ENCODE data around the gene ERC2. TPM values are rescaled to one million over a fixed set of nuclear protein-coding genes. Genes with fewer than 3 reads are reported as not detected.

Gene ERC2
- total and polyA plus RNA-seq, 2 donors (not counting 3 experiments of a cell fraction or from before 2014, with no cell fraction given), result 5.6 to 15.5 TPM

DNA sequence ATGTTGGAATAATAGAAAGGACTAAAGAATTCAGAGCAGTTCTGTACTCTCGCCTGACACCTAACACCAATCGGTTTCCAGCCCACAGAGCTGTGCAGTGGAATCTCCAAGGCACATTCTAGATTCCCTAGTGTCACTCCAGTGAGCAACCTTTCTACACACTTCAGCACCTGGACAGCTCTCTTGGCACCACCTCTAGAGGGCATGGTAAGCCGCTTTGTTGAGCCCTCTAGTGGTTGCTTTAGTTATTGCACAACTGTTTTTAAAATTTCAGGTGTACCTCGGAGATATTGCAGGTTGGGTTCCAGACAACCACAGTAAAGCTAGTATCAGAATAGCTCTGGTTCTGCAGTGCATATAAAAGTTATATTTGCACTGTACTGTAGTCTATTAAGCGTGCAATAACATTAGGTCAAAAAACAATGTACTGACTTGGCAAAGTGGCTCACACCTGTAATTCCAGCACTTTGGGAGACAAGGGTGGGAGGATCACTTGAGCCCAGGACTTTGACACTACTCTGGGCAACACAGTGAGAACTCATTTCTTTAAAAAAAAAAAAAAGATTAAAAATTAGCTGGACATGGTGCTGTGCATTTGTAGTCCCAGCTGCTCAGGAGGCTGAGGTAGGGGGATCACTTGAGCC, 26.5 kb upstream of the ERC2 start:
- dilution Hi-C loops (cut with MboI; ENCODE audit: extremely low pct_ligation_motif_present, low sequenced_read_pairs), result no loop called here

DNA sequence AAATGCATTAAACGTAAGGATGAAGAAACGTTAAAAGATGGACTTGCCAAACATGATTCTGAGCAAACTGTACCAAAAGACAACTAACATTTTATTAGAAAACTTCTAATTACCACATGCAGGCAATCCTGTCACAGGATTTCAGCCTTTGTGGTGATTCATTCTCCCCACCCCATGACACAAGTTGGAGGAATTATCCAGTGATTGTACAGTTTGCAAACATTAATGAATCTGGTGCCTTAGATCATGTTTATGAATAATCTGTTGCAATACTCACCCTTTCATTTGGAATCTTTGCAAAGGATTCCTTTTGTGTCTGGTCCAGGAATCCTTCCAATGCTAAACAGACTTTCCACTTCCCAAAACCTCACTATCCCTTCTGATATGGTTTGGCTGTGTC, 23.3 kb upstream of the ERC2 start:
- ChIA-PET CTCF (no interaction called here), POLR2A (no interaction called here)
- H3K27ac ChIP-seq (ENCODE audit: insufficient read depth, low read depth, low read length), result no peak overlapping the region
- BruUV-seq (replicated peaks), result no TSS peak
- H3K4me2 ChIP-seq (ENCODE audit: insufficient read depth, low read length), result no peak overlapping the region
- no peak overlapping the region for H3K9ac ChIP-seq (replicated peaks; ENCODE audit: extremely low read depth, insufficient read depth, low read length)
- H2AFZ ChIP-seq (ENCODE audit: low read depth, low read length), result no peak overlapping the region
- no peaks in the 10 kb centered on the region for H3K9me3 ChIP-seq (replicated peaks; ENCODE audit: control insufficient read depth, insufficient read depth, low read length)
- intact Hi-C loops (cut with micrococcal nuclease) (no loop called here), dilution Hi-C loops (cut with MboI; ENCODE audit: extremely low pct_ligation_motif_present, low sequenced_read_pairs) (no loop called here)
- no peak for TF ChIP-seq FOS (IDR thresholded peaks at IDR 0.05; ENCODE audit: borderline replicate concordance, insufficient read depth, low read length)
- TF ChIP-seq GATA2 (IDR thresholded peaks at IDR 0.05; ENCODE audit: insufficient read depth, insufficient read length, low read depth, low read length), result no peak
- TF ChIP-seq, protein P1, sequence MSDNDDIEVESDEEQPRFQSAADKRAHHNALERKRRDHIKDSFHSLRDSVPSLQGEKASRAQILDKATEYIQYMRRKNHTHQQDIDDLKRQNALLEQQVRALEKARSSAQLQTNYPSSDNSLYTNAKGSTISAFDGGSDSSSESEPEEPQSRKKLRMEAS (IDR thresholded peaks at IDR 0.05; ENCODE audit: insufficient read depth, insufficient read length), result no peak
- no peak for TF ChIP-seq MYC (IDR thresholded peaks at IDR 0.05; ENCODE audit: low read depth, low read length)
- TF ChIP-seq JUN (IDR thresholded peaks at IDR 0.05; ENCODE audit: borderline replicate concordance, insufficient read depth, insufficient read length, low read depth), result no peak
- TF ChIP-seq, protein P2, sequence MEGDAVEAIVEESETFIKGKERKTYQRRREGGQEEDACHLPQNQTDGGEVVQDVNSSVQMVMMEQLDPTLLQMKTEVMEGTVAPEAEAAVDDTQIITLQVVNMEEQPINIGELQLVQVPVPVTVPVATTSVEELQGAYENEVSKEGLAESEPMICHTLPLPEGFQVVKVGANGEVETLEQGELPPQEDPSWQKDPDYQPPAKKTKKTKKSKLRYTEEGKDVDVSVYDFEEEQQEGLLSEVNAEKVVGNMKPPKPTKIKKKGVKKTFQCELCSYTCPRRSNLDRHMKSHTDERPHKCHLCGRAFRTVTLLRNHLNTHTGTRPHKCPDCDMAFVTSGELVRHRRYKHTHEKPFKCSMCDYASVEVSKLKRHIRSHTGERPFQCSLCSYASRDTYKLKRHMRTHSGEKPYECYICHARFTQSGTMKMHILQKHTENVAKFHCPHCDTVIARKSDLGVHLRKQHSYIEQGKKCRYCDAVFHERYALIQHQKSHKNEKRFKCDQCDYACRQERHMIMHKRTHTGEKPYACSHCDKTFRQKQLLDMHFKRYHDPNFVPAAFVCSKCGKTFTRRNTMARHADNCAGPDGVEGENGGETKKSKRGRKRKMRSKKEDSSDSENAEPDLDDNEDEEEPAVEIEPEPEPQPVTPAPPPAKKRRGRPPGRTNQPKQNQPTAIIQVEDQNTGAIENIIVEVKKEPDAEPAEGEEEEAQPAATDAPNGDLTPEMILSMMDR (IDR thresholded peaks at IDR 0.05; ENCODE audit: extremely low read depth in 1 of 2, insufficient read depth in 1 of 2, low read depth in 1 of 2, low read length in 2 of 2), result no peak
- no peak for TF ChIP-seq POLR2AphosphoS5 (IDR thresholded peaks at IDR 0.05; ENCODE audit: insufficient read depth, low read depth, low read length)
- no peak for TF ChIP-seq EZH2 (IDR thresholded peaks at IDR 0.05; ENCODE audit: borderline replicate concordance, low read depth, low read length, severe bottlenecking)
- H3K4me1 ChIP-seq (ENCODE audit: control insufficient read depth, extremely low read depth, insufficient read depth, low read length), result no peaks in the 10 kb centered on the region
- no peak for FAIRE-seq
- peaks cover 2 to 4% of the 10 kb centered on the region in 2 experiments for H3K27me3 ChIP-seq (ENCODE audit: control insufficient read depth in 2 of 2, insufficient read depth in 2 of 2, low read length in 2 of 2)
- no peaks in the 10 kb centered on the region for H3K79me2 ChIP-seq (ENCODE audit: control insufficient read depth, insufficient read depth, low read length)
- H3K4me3 ChIP-seq (replicated peaks in 1 of 3; ENCODE audit: insufficient read depth in 1 of 3, low read depth in 1 of 3, low read length in 3 of 3), result no peak overlapping the region
- no peaks in the 10 kb centered on the region for H3K9me1 ChIP-seq (replicated peaks; ENCODE audit: control insufficient read depth, extremely low read depth, insufficient read depth, low read length)
- no peaks in the 10 kb centered on the region for H3K36me3 ChIP-seq (ENCODE audit: control insufficient read depth in 2 of 2, extremely low read depth in 1 of 2, insufficient read depth in 2 of 2, low read length in 2 of 2)
- H4K20me1 ChIP-seq (replicated peaks; ENCODE audit: control insufficient read depth, extremely low read depth, insufficient read depth, low read length), result no peaks in the 10 kb centered on the region
- no peak for DNase-seq (ENCODE audit: low read depth, low spot score)

More for the DNA sequence above, 26.5 kb upstream of the ERC2 start:
- Histone ChIP-seq H4K20me1 (replicated peaks; ENCODE audit: control insufficient read depth, extremely low read depth, insufficient read depth, low read length) (no peaks in the 10 kb centered on the region), H3K9me1 (replicated peaks; ENCODE audit: control insufficient read depth, extremely low read depth, insufficient read depth, low read length) (no peaks in the 10 kb centered on the region), H3K4me1 (ENCODE audit: control insufficient read depth, extremely low read depth, insufficient read depth, low read length) (no peaks in the 10 kb centered on the region), H3K79me2 (ENCODE audit: control insufficient read depth, insufficient read depth, low read length) (no peaks in the 10 kb centered on the region), H3K9ac (replicated peaks; ENCODE audit: extremely low read depth, insufficient read depth, low read length) (no peak overlapping the region), H3K27ac (ENCODE audit: insufficient read depth, low read depth, low read length) (no peak overlapping the region), H3K4me2 (ENCODE audit: insufficient read depth, low read length) (no peak overlapping the region), H3K27me3 (ENCODE audit: control insufficient read depth in 2 of 2, insufficient read depth in 2 of 2, low read length in 2 of 2) (peaks cover 2% of the 10 kb centered on the region in 2 experiments), H3K4me3 (replicated peaks in 1 of 3; ENCODE audit: insufficient read depth in 1 of 3, low read depth in 1 of 3, low read length in 3 of 3) (no peak overlapping the region), H3K9me3 (replicated peaks; ENCODE audit: control insufficient read depth, insufficient read depth, low read length) (no peaks in the 10 kb centered on the region), H3K36me3 (ENCODE audit: control insufficient read depth in 2 of 2, extremely low read depth in 1 of 2, insufficient read depth in 2 of 2, low read length in 2 of 2) (no peaks in the 10 kb centered on the region), H2AFZ (ENCODE audit: low read depth, low read length) (no peak overlapping the region)
- peak; percentile 71 for DNase-seq (ENCODE audit: low read depth, low spot score)
- FAIRE-seq, result peak; percentile 86
- intact Hi-C loops (cut with micrococcal nuclease), result loop anchor here (1.0 kb wide), 3 partner anchors 26 to 154 kb away; partner anchors contain the start of gene ERC2
- TF ChIP-seq POLR2AphosphoS5 (IDR thresholded peaks at IDR 0.05; ENCODE audit: insufficient read depth, low read depth, low read length), result no peak
- TF ChIP-seq, protein P2 (IDR thresholded peaks at IDR 0.05; ENCODE audit: extremely low read depth in 1 of 2, insufficient read depth in 1 of 2, low read depth in 1 of 2, low read length in 2 of 2), result peak; percentile 90
- POLR2A ChIA-PET, result no interaction called here
- CTCF ChIA-PET, result interaction anchor here (0.5 to 2.5 kb wide), 31 partner anchors 10 to 1664 kb away, joined by 3 to 62 read pairs (median 4); no protein-coding TSS in a partner anchor
- no TSS peak for BruUV-seq (replicated peaks)
